MCF 10A (cell line): ENCODE results near the gene MRNIP. TPM values are rescaled to one million over a fixed set of nuclear protein-coding genes. Genes with fewer than 3 reads are reported as not detected.

ENCODE experiments used
- BruUV-seq: library from RNA; stranded (reverse); fragments of 400-500 nt; replicated peaks from 2 replicates; lab custom pipeline; 2021; lab: Mats Ljungman, UMichigan
- CTCF ChIA-PET: fragments of 300-600 bp; sonication (Branson Sonifier 250); formaldehyde crosslinking; extraction: SDS; loops from one replicate; lab custom pipeline; 2021; ENCODE audit warnings: antibody characterized with exemption, inconsistent platforms; lab: Yijun Ruan, JAX
- POLR2A ChIA-PET: fragments of 300-600, 350-650 bp; sonication (Branson Sonifier 250); formaldehyde crosslinking; extraction: SDS; loops from one replicate; lab custom pipeline; 2020; ENCODE audit warnings: antibody characterized with exemption, inconsistent platforms; lab: Yijun Ruan, JAX
- DNase-seq: peaks from one replicate; pipeline ENCODE4 v3.0.0-alpha.2; 2018; ENCODE audit not compliant: unreplicated experiment
- H3K27ac Mint-ChIP-seq: one replicate; pipeline ENCODE4 v1.8.0; 2022; ENCODE audit warnings: mild to moderate bottlenecking, low read depth, mixed read lengths; ENCODE audit not compliant: unreplicated experiment
- H3K27me3 Mint-ChIP-seq: one replicate; pipeline ENCODE4 v1.8.0; 2022; ENCODE audit warnings: mixed read lengths; ENCODE audit not compliant: insufficient read depth, unreplicated experiment
- H3K36me3 Mint-ChIP-seq: one replicate; pipeline ENCODE4 v1.8.0; 2022; ENCODE audit warnings: mild to moderate bottlenecking, moderate library complexity, mixed read lengths; ENCODE audit not compliant: insufficient read depth, unreplicated experiment
- H3K4me1 Mint-ChIP-seq: one replicate; pipeline ENCODE4 v1.8.0; 2022; ENCODE audit warnings: mixed read lengths; ENCODE audit not compliant: insufficient read depth, unreplicated experiment
- H3K4me3 Mint-ChIP-seq: one replicate; pipeline ENCODE4 v1.8.0; 2022; ENCODE audit warnings: mild to moderate bottlenecking, moderate library complexity, mixed read lengths; ENCODE audit not compliant: unreplicated experiment
- H3K9me3 Mint-ChIP-seq: one replicate; pipeline ENCODE4 v1.8.0; 2022; ENCODE audit warnings: mixed read lengths; ENCODE audit not compliant: unreplicated experiment
- CTCF ChIP-seq: fragments of 200-600 bp; IDR thresholded peaks from one replicate; pipeline ENCODE4 v1.8.0; 2022; ENCODE audit warnings: antibody characterized with exemption, mild to moderate bottlenecking; ENCODE audit not compliant: unreplicated experiment
- intact Hi-C: fragments of 100-400 bp; cut with micrococcal nuclease; formaldehyde crosslinking; loops from 2 replicates; pipeline ENCODE4 v1.14.1; 2022
- total RNA-seq: library from RNA; stranded (reverse); gene quantifications from 2 replicates; pipeline ENCODE4 v1.2.3, GENCODE V29; 2022

The MRNIP gene
- total RNA-seq, 1 experiment from 2014 or later: 42.8 TPM

- no peaks in the 10 kb centered on the region for H3K27me3 Mint-ChIP-seq
- intact Hi-C loops: no loop called here
- no peak for DNase-seq
- H3K4me3 Mint-ChIP-seq: no peak overlapping the region
- CTCF ChIA-PET: interaction anchor here (0.7 to 2.5 kb wide), 3 partner anchors 9 to 128 kb away, joined by 3 to 9 read pairs (median 4); no protein-coding TSS in a partner anchor
- peaks cover 9% of the 10 kb centered on the region for H3K4me1 Mint-ChIP-seq
- H3K27ac Mint-ChIP-seq: no peak overlapping the region
- H3K36me3 Mint-ChIP-seq: peaks cover 99% of the 10 kb centered on the region
- no TSS peak for BruUV-seq
- no peaks in the 10 kb centered on the region for H3K9me3 Mint-ChIP-seq
- no peak for TF ChIP-seq CTCF
- POLR2A ChIA-PET: interaction anchor here (0.6 to 3.8 kb wide), 5 partner anchors 10 to 12 kb away, joined by 3 to 14 read pairs (median 8); partner anchors contain the start of gene SQSTM1
Observed at GRCh38 chr5:179832039-179832745, 26.4 kb downstream of the MRNIP start.

- no peak for TF ChIP-seq CTCF
- DNase-seq: no peak
- no peaks in the 10 kb centered on the region for H3K9me3 Mint-ChIP-seq
- no TSS peak for BruUV-seq
- ChIA-PET CTCF (interaction anchor here (0.6 to 2.5 kb wide), 3 partner anchors 14 to 786 kb away, joined by 3 to 9 read pairs (median 3); no protein-coding TSS in a partner anchor), POLR2A (interaction anchor here (0.6 to 3.8 kb wide), 7 partner anchors 9 to 28 kb away, joined by 3 to 14 read pairs (median 4); partner anchors contain the start of genes MRNIP and SQSTM1)
- peaks cover 14% of the 10 kb centered on the region for H3K4me1 Mint-ChIP-seq
- no peak overlapping the region for H3K4me3 Mint-ChIP-seq
- H3K27me3 Mint-ChIP-seq: no peaks in the 10 kb centered on the region
- H3K36me3 Mint-ChIP-seq: peaks cover 99% of the 10 kb centered on the region
- intact Hi-C loops: no loop called here
- H3K27ac Mint-ChIP-seq: peak overlapping the region; percentile 16
Observed at GRCh38 chr5:179830818-179831468, 27.7 kb downstream of the MRNIP start.

- TF ChIP-seq CTCF: no peak
- CTCF ChIA-PET: interaction anchor here (0.6 to 0.8 kb wide), 2 partner anchors 33 to 63 kb away, joined by 3 read pairs; no protein-coding TSS in a partner anchor
- Mint-ChIP-seq H3K36me3 (peaks cover 99% of the 10 kb centered on the region), H3K4me3 (no peak overlapping the region), H3K27me3 (no peaks in the 10 kb centered on the region), H3K9me3 (no peaks in the 10 kb centered on the region), H3K4me1 (peaks cover 15% of the 10 kb centered on the region), H3K27ac (peak overlapping the region; percentile 69)
- POLR2A ChIA-PET: interaction anchor here (0.9 to 3.8 kb wide), 6 partner anchors 8 to 67 kb away, joined by 3 to 14 read pairs (median 4); partner anchors contain the start of genes MRNIP and SQSTM1
- BruUV-seq: no TSS peak
- intact Hi-C loops: no loop called here
- DNase-seq: no peak
Observed at GRCh38 chr5:179829732-179830435, 28.7 kb downstream of the MRNIP start.
